Upper lobe of right lung (tissue), 1 donor: ENCODE data around the gene C20orf204. TPM values are rescaled to one million over a fixed set of nuclear protein-coding genes. Genes with fewer than 3 reads are reported as not detected.

Experiments used
- ATAC-seq: fragments of 200-7000 bp; cut with Tn5 transposase; one replicate; pipeline ENCODE4 v1.9.1; 2020; ENCODE audit warnings: mild to moderate bottlenecking, moderate library complexity
- DNase-seq: peaks from one replicate; pipeline ENCODE4 v3.0.0-alpha.2; 2020
- H3K27ac ChIP-seq: fragments of 200-600 bp; one replicate; pipeline ENCODE4 v1.8.0; 2022
- H3K27me3 ChIP-seq: fragments of 200-600 bp; one replicate; pipeline ENCODE4 v1.8.0; 2022; ENCODE audit warnings: mild to moderate bottlenecking
- H3K36me3 ChIP-seq: fragments of 200-600 bp; one replicate; pipeline ENCODE4 v1.8.0; 2022
- H3K4me1 ChIP-seq: fragments of 200-600 bp; one replicate; pipeline ENCODE4 v1.8.0; 2022
- H3K4me3 ChIP-seq: fragments of 200-600 bp; one replicate; pipeline ENCODE4 v1.8.0; 2022; ENCODE audit warnings: mild to moderate bottlenecking
- H3K9me3 ChIP-seq: fragments of 200-600 bp; one replicate; pipeline ENCODE4 v1.8.0; 2022
- CTCF ChIP-seq: fragments of 200-600 bp; IDR thresholded peaks from one replicate; pipeline ENCODE4 v1.8.0; 2022; ENCODE audit warnings: antibody characterized with exemption
- intact Hi-C: fragments of 100-400 bp; cut with DNase I; formaldehyde crosslinking; loops from one replicate; pipeline ENCODE4 v1.11.0; 2022
- total RNA-seq: library from RNA; stranded (reverse); fragmentation: NEBNext Ultra II Directional; extraction: Animal tissue kit (Norgen Biotek cat#: 25700); gene quantifications from one replicate; pipeline ENCODE4 v1.2.1, GENCODE V29; 2021
- donor health status: DM: no; HTN: yes; CAD: no; lungs with severe emphysema.

Gene C20orf204
- total RNA-seq, 1 donor from 2014 or later: 1.9 TPM

GRCh38 chr20:64039293-64040160 is 3.5 kb downstream of the C20orf204 start:
- peak; percentile 38 for ATAC-seq
- H3K27ac ChIP-seq: no peak overlapping the region
- no peaks in the 10 kb centered on the region for H3K9me3 ChIP-seq
- peaks cover 46% of the 10 kb centered on the region for H3K27me3 ChIP-seq
- no peak for TF ChIP-seq CTCF
- no peaks in the 10 kb centered on the region for H3K36me3 ChIP-seq
- H3K4me3 ChIP-seq: peak overlapping the region; percentile 64
- H3K4me1 ChIP-seq: peaks cover 40% of the 10 kb centered on the region
- intact Hi-C loops: no loop called here
- DNase-seq: no peak

- ATAC-seq (no peak), DNase-seq (no peak)
- Histone ChIP-seq H3K27me3 (peaks cover 46% of the 10 kb centered on the region), H3K36me3 (no peaks in the 10 kb centered on the region), H3K4me3 (no peak overlapping the region), H3K9me3 (no peaks in the 10 kb centered on the region), H3K27ac (no peak overlapping the region), H3K4me1 (peaks cover 40% of the 10 kb centered on the region)
- intact Hi-C loops: no loop called here
- TF ChIP-seq CTCF: no peak
Measured at GRCh38 chr20:64040231-64041039, 4.5 kb downstream of the C20orf204 start.

- DNase-seq (no peak), ATAC-seq (no peak)
- intact Hi-C loops: no loop called here
- peaks cover 44% of the 10 kb centered on the region for H3K27me3 ChIP-seq
- no peaks in the 10 kb centered on the region for H3K36me3 ChIP-seq
- peaks cover 40% of the 10 kb centered on the region for H3K4me1 ChIP-seq
- TF ChIP-seq CTCF: no peak
- peak overlapping the region; percentile 77 for H3K27ac ChIP-seq
- no peaks in the 10 kb centered on the region for H3K9me3 ChIP-seq
- peak overlapping the region; percentile 50 for H3K4me3 ChIP-seq
Measured at GRCh38 chr20:64041040-64041780, 5.2 kb downstream of the C20orf204 start.

GRCh38 chr20:64041781-64042053 is 5.7 kb downstream of the C20orf204 start:
- no peak for TF ChIP-seq CTCF
- no peak for DNase-seq
- intact Hi-C loops: no loop called here
- Histone ChIP-seq H3K4me1 (peaks cover 40% of the 10 kb centered on the region), H3K4me3 (peak overlapping the region; percentile 50), H3K27me3 (peaks cover 40% of the 10 kb centered on the region), H3K36me3 (no peaks in the 10 kb centered on the region), H3K27ac (peak overlapping the region; percentile 77), H3K9me3 (no peaks in the 10 kb centered on the region)
- ATAC-seq: no peak

- intact Hi-C loops: no loop called here
- no peak for TF ChIP-seq CTCF
- no peak for ATAC-seq
- Histone ChIP-seq H3K4me1 (peaks cover 40% of the 10 kb centered on the region), H3K4me3 (peak overlapping the region; percentile 50), H3K27me3 (peaks cover 35% of the 10 kb centered on the region), H3K36me3 (no peaks in the 10 kb centered on the region), H3K9me3 (no peaks in the 10 kb centered on the region), H3K27ac (peak overlapping the region; percentile 77)
- no peak for DNase-seq
Measured at GRCh38 chr20:64042054-64042781, 6.2 kb downstream of the C20orf204 start.
